GM19193 (cell line): ENCODE results near the gene POU2F1.

Source experiments
- POLR2A ChIP-seq: IDR thresholded peaks from 4 replicates; pipeline ENCODE4 v1.6.1; 2011; ENCODE audit not compliant: insufficient read depth, insufficient read length; ENCODE audit errors: extremely low read depth

Gene POU2F1

GRCh38 chr1:167388976-167389375, 168.3 kb downstream of the POU2F1 start:
- no peak for TF ChIP-seq POLR2A

GRCh38 chr1:167392200-167392696, 171.6 kb downstream of the POU2F1 start:
- no peak for TF ChIP-seq POLR2A

GRCh38 chr1:167400359-167400953, 179.8 kb downstream of the POU2F1 start:
- TF ChIP-seq POLR2A: no peak

- no peak for TF ChIP-seq POLR2A
Observed at GRCh38 chr1:167401260-167401873, 180.7 kb downstream of the POU2F1 start.

GRCh38 chr1:167404161-167404888, 183.6 kb downstream of the POU2F1 start:
- TF ChIP-seq POLR2A: no peak

GRCh38 chr1:167404908-167405307, 184.2 kb downstream of the POU2F1 start:
- no peak for TF ChIP-seq POLR2A

GRCh38 chr1:167408355-167408754, 187.7 kb downstream of the POU2F1 start:
- no peak for TF ChIP-seq POLR2A

- no peak for TF ChIP-seq POLR2A
Observed at GRCh38 chr1:167409183-167409582, 188.5 kb downstream of the POU2F1 start.

- no peak for TF ChIP-seq POLR2A
Observed at GRCh38 chr1:167412072-167412471, 191.4 kb downstream of the POU2F1 start.

GRCh38 chr1:167412920-167413319, 192.2 kb downstream of the POU2F1 start:
- TF ChIP-seq POLR2A: no peak

GRCh38 chr1:167413328-167413727, 192.6 kb downstream of the POU2F1 start:
- TF ChIP-seq POLR2A: no peak

GRCh38 chr1:167416506-167416905, 195.8 kb downstream of the POU2F1 start:
- TF ChIP-seq POLR2A: no peak

GRCh38 chr1:167418391-167418790, 197.7 kb downstream of the POU2F1 start:
- TF ChIP-seq POLR2A: no peak

GRCh38 chr1:167419245-167419644, 198.6 kb downstream of the POU2F1 start:
- TF ChIP-seq POLR2A: no peak

- TF ChIP-seq POLR2A: no peak
Observed at GRCh38 chr1:167420510-167420909, 199.8 kb downstream of the POU2F1 start.
